PC-9 (cell line): ENCODE data around the gene BNIP3.

Experiments
- CTCF ChIP-seq: fragments of 200-600 bp; sonication (generic); conservative IDR thresholded peaks from 2 replicates; pipeline ENCODE4 v1.6.1; 2017; ENCODE audit warnings: mixed run types, antibody characterized with exemption, mild to moderate bottlenecking, moderate library complexity
- EZH2 ChIP-seq: fragments of 200-600 bp; sonication (generic); IDR thresholded peaks from 2 replicates; pipeline ENCODE4 v1.8.0; 2017; ENCODE audit warnings: antibody characterized with exemption, low read depth

GRCh38 chr10:132016514-132016913 is 34.8 kb upstream of the BNIP3 start:
- TF ChIP-seq CTCF = no peak
- no peak for TF ChIP-seq EZH2
